Loucy (cell line): ENCODE results near the gene TSFM.

Experiments
- CTCF ChIP-seq: fragments of 200-600 bp; sonication (generic); conservative IDR thresholded peaks from 2 replicates; pipeline ENCODE4 v1.5.1; 2014; ENCODE audit warnings: mild to moderate bottlenecking, antibody characterized with exemption, low read length
- EZH2phosphoT487 ChIP-seq: fragments of 200-600 bp; IDR thresholded peaks from 2 replicates; pipeline ENCODE4 v1.6.1; 2018; ENCODE audit warnings: antibody characterized with exemption, mild to moderate bottlenecking, moderate library complexity, borderline replicate concordance

GRCh38 chr12:57766464-57767304, 15.9 kb upstream of the TSFM start, which contains the start of gene CYP27B1:
- no peak for TF ChIP-seq CTCF
- no peak for TF ChIP-seq EZH2phosphoT487
